HG03196 (cell line): ENCODE data around the gene CCDC18.
"Not testable (repeated sequence)": the region's sequence is repeated elsewhere in the genome, so short reads cannot be mapped to it uniquely, and the experiment has no call there.

Experiments used
- ATAC-seq: cut with Tn5 transposase; IDR thresholded peaks from one replicate; pipeline ENCODE4 v1.9.1; 2021; ENCODE audit not compliant: unreplicated experiment

The CCDC18 gene, protein sequence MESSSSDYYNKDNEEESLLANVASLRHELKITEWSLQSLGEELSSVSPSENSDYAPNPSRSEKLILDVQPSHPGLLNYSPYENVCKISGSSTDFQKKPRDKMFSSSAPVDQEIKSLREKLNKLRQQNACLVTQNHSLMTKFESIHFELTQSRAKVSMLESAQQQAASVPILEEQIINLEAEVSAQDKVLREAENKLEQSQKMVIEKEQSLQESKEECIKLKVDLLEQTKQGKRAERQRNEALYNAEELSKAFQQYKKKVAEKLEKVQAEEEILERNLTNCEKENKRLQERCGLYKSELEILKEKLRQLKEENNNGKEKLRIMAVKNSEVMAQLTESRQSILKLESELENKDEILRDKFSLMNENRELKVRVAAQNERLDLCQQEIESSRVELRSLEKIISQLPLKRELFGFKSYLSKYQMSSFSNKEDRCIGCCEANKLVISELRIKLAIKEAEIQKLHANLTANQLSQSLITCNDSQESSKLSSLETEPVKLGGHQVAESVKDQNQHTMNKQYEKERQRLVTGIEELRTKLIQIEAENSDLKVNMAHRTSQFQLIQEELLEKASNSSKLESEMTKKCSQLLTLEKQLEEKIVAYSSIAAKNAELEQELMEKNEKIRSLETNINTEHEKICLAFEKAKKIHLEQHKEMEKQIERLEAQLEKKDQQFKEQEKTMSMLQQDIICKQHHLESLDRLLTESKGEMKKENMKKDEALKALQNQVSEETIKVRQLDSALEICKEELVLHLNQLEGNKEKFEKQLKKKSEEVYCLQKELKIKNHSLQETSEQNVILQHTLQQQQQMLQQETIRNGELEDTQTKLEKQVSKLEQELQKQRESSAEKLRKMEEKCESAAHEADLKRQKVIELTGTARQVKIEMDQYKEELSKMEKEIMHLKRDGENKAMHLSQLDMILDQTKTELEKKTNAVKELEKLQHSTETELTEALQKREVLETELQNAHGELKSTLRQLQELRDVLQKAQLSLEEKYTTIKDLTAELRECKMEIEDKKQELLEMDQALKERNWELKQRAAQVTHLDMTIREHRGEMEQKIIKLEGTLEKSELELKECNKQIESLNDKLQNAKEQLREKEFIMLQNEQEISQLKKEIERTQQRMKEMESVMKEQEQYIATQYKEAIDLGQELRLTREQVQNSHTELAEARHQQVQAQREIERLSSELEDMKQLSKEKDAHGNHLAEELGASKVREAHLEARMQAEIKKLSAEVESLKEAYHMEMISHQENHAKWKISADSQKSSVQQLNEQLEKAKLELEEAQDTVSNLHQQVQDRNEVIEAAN (N-terminal part only)

DNA sequence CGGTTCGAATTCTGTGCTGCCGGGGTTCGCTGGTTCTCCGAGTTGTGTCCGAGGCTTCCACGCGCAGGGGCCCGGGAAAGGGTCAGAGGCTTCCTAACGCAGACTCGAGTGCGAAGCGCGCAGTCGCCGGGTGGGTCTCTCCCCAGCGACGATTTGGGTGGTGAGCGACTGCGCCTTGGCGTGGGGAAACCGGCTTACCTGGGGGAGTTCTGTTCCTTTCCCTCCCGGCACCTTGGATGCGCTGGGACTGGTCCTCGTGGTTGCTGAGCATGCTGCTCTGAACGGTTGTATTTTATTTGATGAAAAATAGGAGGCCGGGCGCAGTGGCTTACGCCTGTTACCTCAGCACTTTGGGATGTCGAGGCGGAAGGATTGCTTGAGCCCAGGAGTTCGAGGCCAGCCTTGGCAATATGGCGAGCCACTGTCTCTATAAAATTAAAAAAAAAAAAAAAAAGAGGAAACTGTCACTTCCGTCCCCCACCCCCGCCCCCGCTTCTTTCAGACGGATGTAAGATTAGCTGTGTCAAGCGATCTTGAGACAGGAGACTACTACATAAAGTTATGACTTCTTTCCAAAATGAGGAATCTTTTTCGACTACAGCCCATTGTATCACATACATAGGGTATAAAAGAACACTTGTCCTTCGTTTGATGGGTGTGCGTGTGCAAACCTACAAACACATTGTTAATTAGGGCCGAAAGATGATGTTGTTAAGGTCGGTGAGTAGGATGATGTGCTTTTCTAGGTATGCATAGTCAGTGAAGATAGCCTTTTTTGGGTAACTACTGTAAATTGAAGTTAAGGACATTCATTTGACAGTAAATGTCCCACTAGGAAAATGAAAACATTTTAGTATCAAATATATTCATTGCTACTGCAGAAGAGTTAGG, at the start of gene CCDC18:
TSS of gene CCDC18 (plus strand) at position 2 of the 891 bp plus-strand sequence. CDS start 2,638 bp downstream, outside the sequence.
- ATAC-seq: peak; percentile 11

DNA sequence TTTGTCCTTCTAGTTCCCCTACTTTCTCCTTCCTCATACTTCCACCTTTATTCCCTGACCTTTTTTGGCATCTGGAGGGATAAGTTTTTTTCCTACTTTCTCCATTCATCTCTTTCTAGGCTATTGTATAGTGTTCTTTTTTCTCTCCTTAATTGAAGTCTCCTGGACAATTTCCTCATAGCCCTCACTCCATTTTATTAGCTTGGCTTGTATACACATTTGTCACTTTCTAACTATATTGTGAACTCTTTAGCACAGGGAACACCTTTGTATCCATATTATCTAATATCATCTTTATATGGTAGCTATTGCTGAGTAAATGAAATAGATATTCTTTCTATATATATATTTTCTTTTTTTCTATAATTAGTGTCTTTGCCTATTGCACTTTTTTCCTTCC, 47.9 kb upstream of the CCDC18 start:
- ATAC-seq: no peak

DNA sequence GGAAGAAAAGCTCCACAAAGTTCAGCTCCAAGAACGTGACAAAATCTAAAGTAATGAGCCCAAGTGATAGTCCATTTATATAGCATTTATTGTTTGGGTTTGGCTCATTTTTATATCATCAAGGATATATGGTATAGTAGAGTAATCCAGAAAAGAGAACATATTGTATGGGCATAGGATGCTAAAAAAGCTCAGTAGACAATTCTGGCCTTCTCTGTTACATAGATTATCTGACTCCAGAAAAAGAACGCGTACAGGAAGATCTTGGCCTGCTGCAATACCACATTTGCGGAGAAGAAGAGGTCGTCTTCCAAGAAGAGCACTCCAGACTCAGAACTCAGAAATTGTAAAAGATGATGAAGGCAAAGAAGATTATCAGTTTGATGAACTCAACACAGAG, 44.1 kb upstream of the CCDC18 start:
- no peak for ATAC-seq

DNA sequence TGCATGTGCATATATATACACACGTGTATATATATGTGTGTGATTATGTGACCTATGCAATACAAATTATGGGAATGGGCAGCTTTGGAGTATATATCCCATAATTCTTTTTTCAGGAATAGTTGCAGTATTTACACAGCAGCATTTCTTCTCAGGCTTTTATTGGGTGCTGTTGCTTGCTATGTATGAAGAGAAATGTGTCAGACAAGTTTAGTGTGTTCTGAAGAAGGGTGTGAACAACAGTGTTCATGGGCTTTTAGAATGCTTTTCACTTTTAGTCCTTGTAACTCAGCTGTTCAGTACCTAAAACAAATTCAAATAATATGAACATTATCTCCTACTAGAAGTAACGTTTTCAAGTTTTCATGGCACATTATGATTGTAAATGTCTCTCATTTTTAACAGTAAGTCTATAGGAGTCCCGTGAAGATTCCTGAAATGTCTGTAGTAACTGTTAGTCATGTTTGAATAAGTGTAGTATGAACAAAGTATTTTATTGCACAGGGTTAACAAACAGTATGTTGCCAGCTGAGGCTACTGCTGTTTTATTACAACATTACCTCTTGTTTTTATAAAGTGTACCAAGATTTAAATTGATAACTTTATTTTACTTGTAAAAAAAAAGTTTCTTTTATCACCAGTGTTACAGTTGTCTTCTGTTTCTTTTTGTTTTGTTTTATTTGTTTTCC, 42.8 kb upstream of the CCDC18 start:
- ATAC-seq: no peak

DNA sequence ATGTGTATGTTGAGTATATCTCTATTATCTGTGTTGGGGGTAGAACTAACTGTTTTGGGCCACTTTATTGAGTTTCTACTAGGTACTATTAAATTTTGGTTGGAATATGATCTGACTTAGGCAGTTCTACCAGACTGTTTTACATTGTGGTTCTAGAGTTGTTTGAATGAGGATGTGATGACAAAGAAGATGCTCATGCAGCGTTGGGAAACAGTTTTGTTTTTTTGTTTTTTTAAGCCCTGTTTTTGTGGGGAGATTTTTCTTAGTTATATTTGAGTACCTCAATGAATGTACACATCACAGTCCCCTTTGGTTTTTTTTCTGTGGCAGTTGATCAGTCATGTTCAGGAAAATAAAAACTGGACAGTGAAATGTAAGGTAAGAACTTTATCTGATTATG, 40.4 kb upstream of the CCDC18 start:
- ATAC-seq: no peak

DNA sequence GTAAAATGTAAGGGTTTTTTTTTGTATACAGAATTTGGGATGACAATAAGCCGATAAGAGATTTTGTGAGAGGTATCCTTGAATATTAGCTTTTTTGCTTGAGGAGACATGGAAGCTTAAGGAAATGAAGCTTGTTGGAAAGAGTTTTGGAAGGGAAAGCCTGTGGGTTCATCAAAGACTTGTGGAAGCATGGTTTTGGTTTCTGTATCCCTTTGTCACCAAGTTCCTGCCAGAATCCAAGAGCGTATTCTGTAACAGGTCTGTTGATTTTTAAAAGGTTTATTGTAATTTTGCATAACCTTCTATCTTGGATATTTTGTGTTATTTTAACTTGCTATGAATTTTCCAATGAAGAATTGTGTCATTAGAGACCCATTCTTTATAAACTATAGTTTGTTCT, 38.4 kb upstream of the CCDC18 start:
- no peak for ATAC-seq

DNA sequence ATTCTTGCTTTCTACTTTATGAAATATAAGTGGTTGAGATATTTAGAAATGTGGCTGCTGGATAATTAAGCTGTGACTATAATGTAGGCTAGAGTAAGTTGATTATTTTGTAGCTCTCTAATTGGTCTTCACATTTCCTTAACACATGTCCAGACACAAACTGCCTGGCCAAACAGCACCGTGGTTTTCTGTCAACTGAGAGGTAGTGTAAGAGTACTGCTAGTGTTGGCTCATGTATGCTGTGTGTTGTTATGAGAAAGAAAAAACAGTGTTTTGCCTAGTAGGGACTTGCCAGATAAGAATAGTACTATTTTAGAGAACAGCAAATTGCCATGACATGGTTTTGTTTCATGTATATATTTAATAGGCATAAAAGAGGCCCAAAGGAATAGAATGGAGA, 37.4 kb upstream of the CCDC18 start:
- ATAC-seq: no peak

DNA sequence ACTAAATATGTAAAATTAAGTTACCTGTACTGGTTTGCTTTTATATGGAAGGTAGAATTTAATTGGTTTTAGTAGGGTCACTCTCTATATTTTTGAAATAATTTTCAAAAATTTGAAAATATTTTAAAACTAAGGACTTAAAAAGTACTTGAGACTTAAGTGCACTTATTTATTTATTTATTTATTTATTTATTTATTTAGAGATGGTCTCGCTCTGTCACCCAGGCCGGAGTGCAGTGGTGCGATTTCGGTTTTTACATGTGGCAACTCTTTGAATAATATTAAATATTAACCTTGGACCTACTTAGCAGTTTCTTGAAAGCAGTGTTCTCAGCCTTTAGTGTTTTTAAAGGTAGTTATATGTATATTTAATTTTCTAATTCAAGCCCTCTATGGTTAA, 36.8 kb upstream of the CCDC18 start:
- ATAC-seq: no peak

DNA sequence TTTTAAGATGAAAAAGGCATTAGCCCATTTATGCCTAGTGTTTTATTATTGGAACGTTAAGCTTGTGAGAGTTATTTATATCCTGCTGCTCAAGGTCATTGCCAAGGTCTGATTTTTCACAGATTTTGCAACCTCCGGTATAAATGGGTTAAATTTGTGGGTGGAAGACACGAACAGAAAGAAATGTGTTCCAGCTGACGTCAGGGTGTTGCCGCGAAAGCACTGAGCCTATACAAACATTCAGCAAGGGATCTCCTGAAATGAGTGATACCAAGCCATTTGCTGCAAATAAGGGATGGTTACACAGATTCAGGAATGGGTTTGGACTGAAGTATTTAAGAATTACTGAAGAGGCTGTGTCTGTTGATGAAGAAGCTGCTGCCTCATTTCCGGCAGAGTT, 32.5 kb upstream of the CCDC18 start:
- ATAC-seq: no peak

DNA sequence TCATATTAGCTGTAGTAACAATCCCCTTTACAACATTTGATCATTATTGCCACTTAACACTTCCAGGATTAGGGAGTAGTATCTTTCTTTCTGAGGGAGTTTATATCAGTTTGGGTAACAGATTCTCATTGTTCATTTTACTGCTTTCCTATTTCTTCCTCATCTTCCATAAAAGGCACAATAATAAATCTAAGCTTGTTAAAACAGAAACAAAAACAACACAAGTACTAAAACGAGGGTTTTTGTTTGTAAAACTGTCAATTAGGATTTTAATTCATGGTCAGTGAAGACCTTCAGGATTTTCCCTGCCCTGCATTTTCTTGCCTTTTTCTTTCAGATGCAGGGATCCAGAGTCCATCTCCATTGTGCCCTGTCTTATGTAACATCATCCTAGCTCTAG, 29.8 kb upstream of the CCDC18 start:
- ATAC-seq: no peak

DNA sequence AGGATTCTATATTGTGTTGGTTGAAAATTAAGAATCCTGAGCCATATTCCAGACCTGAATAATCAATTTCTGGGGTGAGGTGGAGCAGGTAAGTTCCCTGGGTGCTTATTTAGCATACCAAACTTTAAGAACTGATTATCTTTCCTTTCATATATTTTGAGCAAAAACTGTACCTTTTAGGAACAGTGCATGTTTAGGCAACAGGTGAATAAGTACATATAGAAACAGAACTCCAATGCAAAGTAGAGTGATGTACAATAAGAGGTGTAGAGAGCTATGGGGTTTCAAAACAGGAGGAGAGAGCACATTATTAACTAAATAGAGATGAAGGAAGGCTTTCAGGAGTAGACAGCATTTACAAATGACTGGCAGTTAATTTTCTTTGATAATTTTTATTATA, 29.1 kb upstream of the CCDC18 start:
- ATAC-seq: no peak

DNA sequence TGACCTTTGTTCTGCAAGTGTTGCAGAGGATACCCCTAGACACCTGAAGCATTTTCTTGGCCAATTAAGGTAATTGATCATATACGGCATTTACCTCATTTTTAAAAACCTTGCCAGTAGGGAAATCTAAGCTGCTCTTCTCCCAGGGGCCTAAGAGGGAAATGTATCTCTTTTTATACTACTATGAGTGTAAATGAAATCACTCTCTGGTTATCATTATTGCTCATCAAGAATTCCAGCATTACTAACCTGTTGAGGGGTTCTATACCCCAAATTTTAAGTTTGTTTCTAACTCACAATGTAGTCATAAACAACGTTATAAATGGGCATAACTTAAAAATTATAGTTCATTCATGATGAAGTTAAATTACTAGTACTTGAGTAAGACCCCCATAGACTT, 27.7 kb upstream of the CCDC18 start:
- ATAC-seq: no peak

DNA sequence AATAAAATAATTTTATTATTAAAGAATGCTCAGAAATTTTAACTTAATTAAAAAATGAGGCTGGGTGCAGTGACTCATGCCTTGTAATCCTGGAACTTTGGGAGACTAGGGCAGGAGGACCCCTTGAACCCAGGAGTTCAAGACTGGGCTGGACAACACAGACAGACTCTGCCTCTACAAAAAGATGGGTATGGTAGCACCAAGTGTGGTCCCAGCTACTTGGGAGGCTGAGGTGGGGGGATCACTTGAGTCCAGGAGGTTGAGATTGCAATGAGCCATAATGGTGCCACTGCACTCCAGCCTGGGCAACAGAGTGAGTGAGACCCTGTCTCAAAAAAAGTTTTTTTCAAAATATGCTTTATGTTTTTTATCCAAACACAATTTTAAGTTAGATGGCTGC, 25.6 kb upstream of the CCDC18 start:
- no peak for ATAC-seq

DNA sequence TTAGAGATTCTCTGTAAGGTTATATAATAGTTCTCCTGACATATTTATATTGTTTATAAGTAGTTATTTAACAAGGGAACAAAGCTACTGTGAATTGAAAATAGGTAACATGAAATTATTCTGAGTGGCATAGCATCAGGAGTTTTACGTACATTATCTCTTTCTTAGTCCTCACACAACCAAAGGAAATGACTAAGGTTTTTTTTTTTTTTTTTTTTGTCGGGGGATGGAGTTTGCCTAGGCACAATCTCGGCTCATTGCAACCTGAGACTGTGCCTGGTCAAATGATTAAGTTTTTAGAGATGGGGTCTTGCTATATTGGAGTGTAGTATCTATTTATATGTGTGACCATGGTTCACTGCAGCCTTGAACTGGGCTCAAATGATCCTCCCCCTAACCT, 25.2 kb upstream of the CCDC18 start:
- ATAC-seq: no peak

DNA sequence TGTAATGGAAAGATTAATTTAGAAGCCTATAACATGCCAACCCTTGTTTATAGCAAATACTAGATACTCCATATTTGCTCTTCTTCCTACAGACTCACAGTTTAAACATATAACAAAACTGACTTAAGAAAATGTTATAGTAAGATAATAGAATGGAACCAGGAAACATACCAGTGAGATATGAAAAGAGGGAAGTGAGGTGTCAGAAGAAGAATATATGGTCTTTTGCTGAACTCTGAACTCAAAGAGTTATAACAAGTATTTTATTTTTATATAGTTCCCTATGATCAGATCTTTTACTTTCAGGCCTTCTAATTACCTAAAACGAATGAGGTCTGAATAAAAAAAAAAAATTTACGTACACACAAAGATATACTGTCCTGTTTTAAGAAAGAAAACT, 21.2 kb upstream of the CCDC18 start:
- no peak for ATAC-seq

DNA sequence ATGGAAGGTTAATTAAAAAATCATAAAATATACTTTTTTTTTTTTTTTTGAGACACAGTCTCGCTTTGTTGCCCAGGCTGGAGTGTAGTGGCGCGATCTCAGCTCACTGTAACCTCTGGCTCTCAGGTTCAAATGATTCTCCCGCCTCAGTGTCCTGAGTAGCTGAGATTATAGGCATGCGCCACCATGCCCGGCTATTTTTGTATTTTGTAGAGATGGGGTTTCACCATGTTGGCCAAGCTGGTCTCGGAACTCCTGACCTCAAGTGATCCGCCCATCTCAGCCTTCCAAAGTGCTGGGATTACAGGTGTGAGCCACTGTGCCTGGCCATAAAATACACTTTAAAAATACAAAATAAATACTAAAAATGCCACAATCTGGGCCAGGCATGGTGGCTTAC, 17.2 kb upstream of the CCDC18 start:
- not testable (repeated sequence) for ATAC-seq

DNA sequence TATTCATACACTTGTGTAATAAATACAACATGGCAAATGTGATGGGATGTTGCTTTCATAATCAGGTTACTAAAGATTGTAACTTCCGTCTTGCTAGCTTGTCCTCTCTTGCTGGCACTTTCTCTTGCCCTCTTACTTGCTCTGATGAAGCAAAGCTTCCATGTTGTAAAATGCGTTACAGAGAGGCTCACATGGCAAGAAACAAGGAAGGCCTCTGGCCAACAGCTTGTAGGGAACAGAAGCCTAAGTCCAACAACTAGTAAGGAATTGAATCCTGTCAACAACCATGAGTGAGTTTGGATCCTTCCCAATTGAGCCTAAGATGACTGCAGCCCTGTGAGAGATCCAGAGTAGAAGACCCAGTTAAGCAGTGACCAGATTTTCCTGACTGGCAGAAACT, 15.7 kb upstream of the CCDC18 start:
- ATAC-seq: no peak

DNA sequence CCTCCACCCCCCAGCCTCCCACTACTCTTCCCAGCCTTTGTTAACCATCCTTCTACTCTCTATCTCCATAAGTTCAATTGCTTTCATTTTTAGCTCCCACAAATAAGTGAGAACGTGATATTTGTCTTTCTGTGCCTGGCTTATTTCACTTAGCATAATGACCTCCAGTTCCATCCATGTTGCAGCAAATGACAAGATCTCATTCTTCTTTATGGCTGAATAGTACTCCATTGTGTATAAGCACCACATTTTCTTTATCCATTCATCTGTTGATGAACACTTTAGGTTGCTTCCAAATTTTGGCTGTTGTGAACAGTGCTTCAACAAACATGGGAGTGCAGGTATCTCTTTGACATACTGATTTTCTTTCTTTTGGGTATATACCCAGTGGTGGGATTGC, 14.6 kb upstream of the CCDC18 start:
- ATAC-seq: not testable (repeated sequence)

DNA sequence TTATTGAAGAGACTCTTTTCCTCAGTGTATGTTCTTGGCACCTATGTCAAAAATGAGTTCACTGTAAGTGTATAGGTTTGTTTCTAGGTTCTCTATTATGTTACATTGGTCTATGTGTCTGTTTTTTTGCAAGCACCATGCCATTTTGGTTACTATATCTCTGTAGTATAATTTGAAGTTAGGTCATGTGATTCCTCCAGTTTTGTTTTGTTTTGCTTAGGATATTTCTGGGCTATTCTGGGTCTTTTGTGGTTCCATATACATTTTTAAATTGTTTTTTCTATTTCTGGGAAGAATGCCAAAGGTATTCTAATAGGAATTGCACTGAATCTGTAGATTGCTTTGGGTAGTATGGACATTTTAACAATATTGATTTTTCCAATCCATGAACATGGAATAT, 13.5 kb upstream of the CCDC18 start:
- ATAC-seq: no peak
